Pulmonary artery endothelial cell (primary cell): ENCODE results near the gene ARPC5. TPM values are rescaled to one million over a fixed set of nuclear protein-coding genes. Genes with fewer than 3 reads are reported as not detected.

Experiments used
- DNase-seq: peaks from one replicate; pipeline ENCODE4 v3.0.0-alpha.2; 2011; ENCODE audit warnings: low read depth, low spot score
- total RNA-seq: library from RNA; depleted of rRNA; stranded (reverse); fragments of >200 nt; gene quantifications from 2 replicates; pipeline ENCODE4 v1.2.3, GENCODE V29; 2014

Gene ARPC5
- total RNA-seq, 1 donor from 2014 or later, result 356 TPM

- DNase-seq, result no peak
These were observed 49.1 kb downstream of the ARPC5 start for GRCh38 chr1:183586455-183586854.

GRCh38 chr1:183585038-183585437 lies 50.5 kb downstream of the ARPC5 start:
- DNase-seq, result no peak

- DNase-seq, result no peak
These were observed 51.4 kb downstream of the ARPC5 start for GRCh38 chr1:183584147-183584546.

- no peak for DNase-seq
These were observed 52.1 kb downstream of the ARPC5 start for GRCh38 chr1:183583466-183583865.

- no peak for DNase-seq
These were observed 53.4 kb downstream of the ARPC5 start for GRCh38 chr1:183582021-183582713.

GRCh38 chr1:183580281-183580682 lies 55.3 kb downstream of the ARPC5 start:
- no peak for DNase-seq

GRCh38 chr1:183578856-183579255 lies 56.7 kb downstream of the ARPC5 start:
- DNase-seq, result no peak

GRCh38 chr1:183577897-183578465 lies 57.6 kb downstream of the ARPC5 start:
- no peak for DNase-seq

GRCh38 chr1:183576537-183576936 lies 59.0 kb downstream of the ARPC5 start:
- DNase-seq, result no peak

GRCh38 chr1:183575606-183576005 lies 60.0 kb downstream of the ARPC5 start:
- no peak for DNase-seq

GRCh38 chr1:183572721-183573120 lies 62.9 kb downstream of the ARPC5 start:
- DNase-seq, result no peak

GRCh38 chr1:183571678-183572268 lies 63.8 kb downstream of the ARPC5 start:
- no peak for DNase-seq

Other genes starting within 250 kb of the ARPC5 start
- 0.14 and 0.20 TPM in 2 replicates for gene NMNAT2, start 217.4 kb downstream of the ARPC5 start, total RNA-seq
- 28.4 and 30.7 TPM in 2 replicates for gene SMG7, start 163.3 kb downstream of the ARPC5 start, total RNA-seq
- gene NCF2, start 45.3 kb downstream of the ARPC5 start, total RNA-seq, result 0.07 TPM in 1 of 2 replicates, not detected in the other
- not detected in 2 replicates for gene APOBEC4, start 17.5 kb upstream of the ARPC5 start, total RNA-seq
- 31.4 and 40.8 TPM in 2 replicates for gene RGL1, start 169.3 kb upstream of the ARPC5 start, total RNA-seq